Suprapubic skin (tissue), 4 donors: ENCODE data around the gene CHN2. TPM values are rescaled to one million over a fixed set of nuclear protein-coding genes. Genes with fewer than 3 reads are reported as not detected.
"Not testable (repeated sequence)": the region's sequence is repeated elsewhere in the genome, so short reads cannot be mapped to it uniquely, and the experiment has no call there.

Experiments used
- DNase-seq, 2 donors: peaks; one replicate each; pipeline ENCODE4 v3.0.0-alpha.2; 2019; ENCODE audit warnings: low spot score in 2 of 2
- H3K27ac ChIP-seq: fragments of 200-600 bp; sonication (generic); one replicate; pipeline ENCODE4 v1.5.1; 2019
- H3K27me3 ChIP-seq: fragments of 200-600 bp; sonication (generic); one replicate; pipeline ENCODE4 v1.5.1; 2019
- H3K36me3 ChIP-seq: fragments of 200-600 bp; sonication (generic); one replicate; pipeline ENCODE4 v1.5.1; 2019
- H3K4me1 ChIP-seq: fragments of 200-600 bp; sonication (generic); one replicate; pipeline ENCODE4 v1.5.1; 2019
- H3K4me3 ChIP-seq: fragments of 200-600 bp; sonication (generic); one replicate; pipeline ENCODE4 v1.5.1; 2019; ENCODE audit warnings: mild to moderate bottlenecking
- H3K9me3 ChIP-seq: fragments of 200-600 bp; sonication (generic); one replicate; pipeline ENCODE4 v1.5.1; 2019
- EP300 ChIP-seq: sonication (generic); formaldehyde crosslinking; IDR thresholded peaks from one replicate; pipeline ENCODE4 v1.6.1; 2017; ENCODE audit warnings: antibody characterized with exemption
- POLR2A ChIP-seq, 2 donors: fragments of 450-650 bp; IDR thresholded peaks; one replicate each; pipeline ENCODE4 v1.6.1; 2017; ENCODE audit warnings: antibody characterized with exemption in 2 of 2, mild to moderate bottlenecking in 2 of 2, moderate library complexity in 2 of 2
- POLR2AphosphoS5 ChIP-seq, 3 donors: sonication (generic); formaldehyde crosslinking; IDR thresholded peaks; one replicate each; pipeline ENCODE4 v1.6.1; 2017; ENCODE audit warnings: antibody characterized with exemption in 3 of 3
- whole genome bisulfite sequencing: methylation state at CpG from one replicate; pipeline ENCODE4 v1.1.5; 2018; 5-methylcytosine and 5-hydroxymethylcytosine counted together
- total RNA-seq, 4 donors: library from RNA; depleted of rRNA; stranded (reverse); fragments of >200 nt; gene quantifications; one replicate each; pipeline ENCODE4 v1.1.0, GENCODE V29; 2016
- TF ChIP-seq, protein P1 (sequence below), 2 donors: fragments of 200-600 bp in 1 of 2; fragments of 450-650 bp in 1 of 2; sonication (generic) in 1 of 2; IDR thresholded peaks; one replicate each; pipeline ENCODE4 v1.5.1; 2016 to 2019; ENCODE audit warnings: antibody characterized with exemption in 2 of 2, mild to moderate bottlenecking in 1 of 2, moderate library complexity in 1 of 2

Gene CHN2
- total RNA-seq, 4 donors from 2014 or later: 3.3 to 9.6 (median 6.2) TPM

GRCh38 chr7:29208410-29209250 lies 14.1 kb downstream of the CHN2 start:
- H3K27me3 ChIP-seq: no peaks in the 10 kb centered on the region
- 94% methylated on average over 11 of the region's 12 CpGs for WGBS
- no peak overlapping the region for H3K27ac ChIP-seq
- DNase-seq: no peak
- H3K4me1 ChIP-seq: peaks cover 3% of the 10 kb centered on the region
- H3K4me3 ChIP-seq: no peak overlapping the region
- H3K36me3 ChIP-seq: no peaks in the 10 kb centered on the region
- no peak for TF ChIP-seq POLR2A (IDR thresholded peaks at IDR 0.05)
- no peak for TF ChIP-seq EP300
- TF ChIP-seq POLR2AphosphoS5 (IDR thresholded peaks at IDR 0.05): no peak
- no peaks in the 10 kb centered on the region for H3K9me3 ChIP-seq

- Histone ChIP-seq H3K4me1 (peaks cover 3% of the 10 kb centered on the region), H3K27me3 (no peaks in the 10 kb centered on the region), H3K27ac (no peak overlapping the region), H3K9me3 (no peaks in the 10 kb centered on the region), H3K4me3 (no peak overlapping the region), H3K36me3 (no peaks in the 10 kb centered on the region)
- TF ChIP-seq POLR2A (IDR thresholded peaks at IDR 0.05): no peak
- no peak for TF ChIP-seq EP300
- no peak for TF ChIP-seq POLR2AphosphoS5 (IDR thresholded peaks at IDR 0.05)
- TF ChIP-seq, protein P1, sequence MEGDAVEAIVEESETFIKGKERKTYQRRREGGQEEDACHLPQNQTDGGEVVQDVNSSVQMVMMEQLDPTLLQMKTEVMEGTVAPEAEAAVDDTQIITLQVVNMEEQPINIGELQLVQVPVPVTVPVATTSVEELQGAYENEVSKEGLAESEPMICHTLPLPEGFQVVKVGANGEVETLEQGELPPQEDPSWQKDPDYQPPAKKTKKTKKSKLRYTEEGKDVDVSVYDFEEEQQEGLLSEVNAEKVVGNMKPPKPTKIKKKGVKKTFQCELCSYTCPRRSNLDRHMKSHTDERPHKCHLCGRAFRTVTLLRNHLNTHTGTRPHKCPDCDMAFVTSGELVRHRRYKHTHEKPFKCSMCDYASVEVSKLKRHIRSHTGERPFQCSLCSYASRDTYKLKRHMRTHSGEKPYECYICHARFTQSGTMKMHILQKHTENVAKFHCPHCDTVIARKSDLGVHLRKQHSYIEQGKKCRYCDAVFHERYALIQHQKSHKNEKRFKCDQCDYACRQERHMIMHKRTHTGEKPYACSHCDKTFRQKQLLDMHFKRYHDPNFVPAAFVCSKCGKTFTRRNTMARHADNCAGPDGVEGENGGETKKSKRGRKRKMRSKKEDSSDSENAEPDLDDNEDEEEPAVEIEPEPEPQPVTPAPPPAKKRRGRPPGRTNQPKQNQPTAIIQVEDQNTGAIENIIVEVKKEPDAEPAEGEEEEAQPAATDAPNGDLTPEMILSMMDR (IDR thresholded peaks at IDR 0.05): no peak
- WGBS: 89% methylated on average over 3 of the region's 3 CpGs
- DNase-seq: no peak
Observed at GRCh38 chr7:29209745-29210144, 15.2 kb downstream of the CHN2 start.

- H3K4me3 ChIP-seq, H3K36me3 ChIP-seq, DNase-seq, H3K27ac ChIP-seq, H3K27me3 ChIP-seq, H3K4me1 ChIP-seq, H3K9me3 ChIP-seq: not testable (repeated sequence)
- 97% methylated on average over 2 of the region's 2 CpGs for WGBS
Observed at GRCh38 chr7:29212736-29213135, 18.2 kb downstream of the CHN2 start.

- Histone ChIP-seq H3K36me3 (no peaks in the 10 kb centered on the region), H3K27me3 (no peaks in the 10 kb centered on the region), H3K9me3 (no peaks in the 10 kb centered on the region), H3K4me3 (no peak overlapping the region), H3K27ac (no peak overlapping the region), H3K4me1 (peaks cover 4% of the 10 kb centered on the region)
- 84% methylated on average over 5 of the region's 5 CpGs for WGBS
- DNase-seq: no peak
- TF ChIP-seq, protein P1 (IDR thresholded peaks at IDR 0.05): no peak
- TF ChIP-seq POLR2AphosphoS5 (IDR thresholded peaks at IDR 0.05) (no peak), EP300 (no peak)
Observed at GRCh38 chr7:29214056-29214455, 19.5 kb downstream of the CHN2 start.

DNA sequence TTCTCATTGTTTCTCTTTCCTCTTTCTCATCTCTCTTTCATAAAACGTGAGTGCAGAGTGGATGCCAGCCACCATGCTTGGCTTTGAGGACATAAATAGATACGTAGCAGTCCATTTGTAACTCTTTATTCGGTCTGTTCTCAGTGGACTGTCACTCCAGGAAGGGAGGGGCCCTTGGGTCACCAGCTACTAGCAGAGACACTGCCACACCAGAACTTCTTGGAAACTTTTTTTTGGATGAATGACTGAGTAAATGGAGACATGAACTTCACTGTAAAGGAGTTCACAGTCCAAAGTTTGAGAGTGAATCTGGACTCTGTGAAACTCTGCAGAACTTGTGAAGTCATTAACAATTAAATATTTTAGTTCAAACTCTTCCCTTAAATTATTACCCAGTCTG lies 20.2 kb downstream of the CHN2 start:
- H3K27ac ChIP-seq: no peak overlapping the region
- no peaks in the 10 kb centered on the region for H3K27me3 ChIP-seq
- H3K4me3 ChIP-seq: no peak overlapping the region
- H3K9me3 ChIP-seq: no peaks in the 10 kb centered on the region
- no peak for DNase-seq
- H3K4me1 ChIP-seq: peaks cover 4% of the 10 kb centered on the region
- WGBS: 23% methylated on average over 3 of the region's 3 CpGs
- TF ChIP-seq EP300 (no peak), POLR2AphosphoS5 (IDR thresholded peaks at IDR 0.05) (no peak), POLR2A (IDR thresholded peaks at IDR 0.05) (no peak)
- TF ChIP-seq, protein P1 (IDR thresholded peaks at IDR 0.05): no peak
- H3K36me3 ChIP-seq: no peaks in the 10 kb centered on the region

GRCh38 chr7:29216128-29216527 lies 21.6 kb downstream of the CHN2 start:
- TF ChIP-seq, protein P1 (IDR thresholded peaks at IDR 0.05): no peak
- TF ChIP-seq POLR2A (IDR thresholded peaks at IDR 0.05) (no peak), POLR2AphosphoS5 (IDR thresholded peaks at IDR 0.05) (no peak), EP300 (no peak)
- no peaks in the 10 kb centered on the region for H3K27me3 ChIP-seq
- H3K36me3 ChIP-seq: no peaks in the 10 kb centered on the region
- DNase-seq: no peak
- H3K4me1 ChIP-seq: peaks cover 4% of the 10 kb centered on the region
- H3K4me3 ChIP-seq: no peak overlapping the region
- H3K9me3 ChIP-seq: no peaks in the 10 kb centered on the region
- 88% methylated on average over 1 of the region's 1 CpG for WGBS
- no peak overlapping the region for H3K27ac ChIP-seq
